GM23248 (cell line): ENCODE results near the gene KLF18.

Experiments
- EZH2 ChIP-seq: fragments of 200-600 bp; sonication (generic); IDR thresholded peaks from 2 replicates; pipeline ENCODE4 v1.6.1; 2018; ENCODE audit warnings: antibody characterized with exemption, mild to moderate bottlenecking; ENCODE audit not compliant: insufficient read depth, poor library complexity, severe bottlenecking
- EZH2phosphoT487 ChIP-seq: fragments of 200-600 bp; sonication (generic); IDR thresholded peaks from 2 replicates; pipeline ENCODE4 v1.6.1; 2018; ENCODE audit warnings: antibody characterized with exemption, moderate library complexity, mild to moderate bottlenecking, low read depth; ENCODE audit not compliant: insufficient read depth

GRCh38 chr1:44108971-44109370 is 32.5 kb downstream of the KLF18 start:
- TF ChIP-seq EZH2 (no peak), EZH2phosphoT487 (no peak)
